Activated B cell treated with CpG ODN at 0.5 μM for 24 hours (primary cell): Measurements from ENCODE around the gene LTBR. TPM values are rescaled to one million over a fixed set of nuclear protein-coding genes. Genes with fewer than 3 reads are reported as not detected.

Source experiments
- ATAC-seq: fragments of 200-7000 bp; cut with Tn5 transposase; one replicate; pipeline ENCODE4 v1.10.0; 2021; ENCODE audit warnings: low read depth, mild to moderate bottlenecking, moderate library complexity
- CTCF ChIA-PET: fragments of 350-600 bp; sonication (Branson Sonifier 250); formaldehyde crosslinking; loops from one replicate; lab custom pipeline; 2021; ENCODE audit warnings: antibody characterized with exemption; lab: Charles Lee
- POLR2A ChIA-PET: fragments of 350-600 bp; sonication (Branson Sonifier 250); formaldehyde crosslinking; loops from one replicate; lab custom pipeline; 2021; ENCODE audit warnings: antibody characterized with exemption; lab: Charles Lee
- DNase-seq: peaks from one replicate; pipeline ENCODE4 v3.0.0; 2022
- H3K27ac Mint-ChIP-seq: one replicate; pipeline ENCODE4 v1.8.0; 2020; ENCODE audit warnings: mixed read lengths
- H3K27me3 Mint-ChIP-seq: one replicate; pipeline ENCODE4 v1.8.0; 2021; ENCODE audit warnings: mixed read lengths
- H3K36me3 Mint-ChIP-seq: one replicate; pipeline ENCODE4 v1.8.0; 2021; ENCODE audit warnings: low read depth, mixed read lengths
- H3K4me1 Mint-ChIP-seq: one replicate; pipeline ENCODE4 v1.8.0; 2021; ENCODE audit warnings: mixed read lengths
- H3K4me3 Mint-ChIP-seq: one replicate; pipeline ENCODE4 v1.8.0; 2020; ENCODE audit warnings: mild to moderate bottlenecking, mixed read lengths
- H3K9me3 Mint-ChIP-seq: one replicate; pipeline ENCODE4 v1.8.0; 2020; ENCODE audit warnings: mixed read lengths
- CTCF ChIP-seq: fragments of 200-600 bp; IDR thresholded peaks from one replicate; pipeline ENCODE4 v1.8.0; 2022; ENCODE audit warnings: antibody characterized with exemption, mild to moderate bottlenecking
- intact Hi-C: fragments of 100-400 bp; cut with micrococcal nuclease; formaldehyde crosslinking; loops from one replicate; pipeline ENCODE4 v1.15.1; 2024
- total RNA-seq: library from RNA; stranded (reverse); gene quantifications from 2 replicates; pipeline ENCODE4 v1.2.3, GENCODE V29; 2022

Gene LTBR
- total RNA-seq, 1 donor from 2014 or later: 0.33 TPM

- Mint-ChIP-seq H3K4me1 (peaks cover 10% of the 10 kb centered on the region), H3K27me3 (peaks cover 38% of the 10 kb centered on the region), H3K4me3 (no peak overlapping the region), H3K36me3 (no peaks in the 10 kb centered on the region), H3K9me3 (no peaks in the 10 kb centered on the region), H3K27ac (no peak overlapping the region)
- DNase-seq (no peak), ATAC-seq (no peak)
- TF ChIP-seq CTCF: no peak
- intact Hi-C loops: loop anchor here (5.0 kb wide), 1 partner anchor 37 kb away; the partner anchor contains the start of gene SCNN1A
- POLR2A ChIA-PET: no interaction called here
- CTCF ChIA-PET: no interaction called here
Measured at GRCh38 chr12:6340032-6340638, 43.8 kb upstream of the LTBR start.

- peaks cover 15% of the 10 kb centered on the region for H3K4me1 Mint-ChIP-seq
- ChIA-PET POLR2A (no interaction called here), CTCF (no interaction called here)
- intact Hi-C loops: loop anchor here (5.0 kb wide), 1 partner anchor 36 kb away; the partner anchor contains the start of gene SCNN1A
- no peak overlapping the region for H3K27ac Mint-ChIP-seq
- peaks cover 40% of the 10 kb centered on the region for H3K27me3 Mint-ChIP-seq
- no peaks in the 10 kb centered on the region for H3K36me3 Mint-ChIP-seq
- H3K9me3 Mint-ChIP-seq: no peaks in the 10 kb centered on the region
- DNase-seq (no peak), ATAC-seq (no peak)
- no peak overlapping the region for H3K4me3 Mint-ChIP-seq
- TF ChIP-seq CTCF: no peak
Measured at GRCh38 chr12:6340745-6341416, 43.1 kb upstream of the LTBR start.

DNA sequence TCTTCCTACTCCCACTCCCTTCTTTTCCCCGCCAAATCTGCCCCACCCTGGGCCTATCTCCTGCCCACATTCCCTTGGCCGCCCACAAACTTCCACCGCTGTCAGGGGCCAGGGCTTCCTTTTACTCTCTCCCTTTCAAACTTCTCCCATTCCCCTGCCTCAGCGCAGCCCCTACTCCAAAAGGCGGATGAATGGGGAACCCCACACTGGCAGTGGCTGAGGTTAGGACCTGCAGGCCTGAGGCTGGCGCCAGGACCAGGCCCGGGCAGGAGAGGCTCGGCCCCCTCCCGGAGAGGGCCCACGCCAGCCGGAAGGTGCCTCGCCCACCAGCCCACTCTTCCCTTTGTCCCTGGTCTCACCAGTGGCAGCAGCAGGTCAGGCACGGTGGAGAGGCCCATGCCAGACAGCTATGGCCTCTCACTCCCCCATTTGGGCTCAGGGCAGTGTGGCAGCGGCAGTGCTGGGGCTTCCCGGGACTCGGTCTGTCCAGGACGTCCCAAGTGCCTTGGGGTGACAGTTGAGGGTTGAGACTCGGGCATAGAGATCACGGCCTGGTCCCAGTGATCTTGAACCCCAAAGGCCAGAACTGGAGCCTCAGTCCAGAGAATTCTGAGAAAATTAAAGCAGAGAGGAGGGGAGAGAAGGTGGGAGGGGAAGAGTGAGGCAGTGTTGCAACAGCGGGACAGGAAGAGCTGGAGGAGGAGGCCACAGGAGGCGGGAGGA, 42.4 kb upstream of the LTBR start, which contains the start of gene TNFRSF1A:
TSS of gene TNFRSF1A (minus strand) at position 660 of the 723 bp plus-strand sequence. CDS start at position 398, 262 bp downstream.
- Mint-ChIP-seq H3K9me3 (no peaks in the 10 kb centered on the region), H3K4me1 (peaks cover 15% of the 10 kb centered on the region), H3K27ac (peak within 1 kb of the TSS; percentile 51), H3K36me3 (no peaks in the 10 kb centered on the region), H3K27me3 (peaks cover 43% of the 10 kb centered on the region), H3K4me3 (no peak within 1 kb of the TSS)
- DNase-seq (no peak), ATAC-seq (no peak)
- TF ChIP-seq CTCF: no peak
- POLR2A ChIA-PET: no interaction called here
- intact Hi-C loops: loop anchor here (5.0 kb wide), 1 partner anchor 36 kb away; the partner anchor contains the start of gene SCNN1A
- CTCF ChIA-PET: no interaction called here

DNA sequence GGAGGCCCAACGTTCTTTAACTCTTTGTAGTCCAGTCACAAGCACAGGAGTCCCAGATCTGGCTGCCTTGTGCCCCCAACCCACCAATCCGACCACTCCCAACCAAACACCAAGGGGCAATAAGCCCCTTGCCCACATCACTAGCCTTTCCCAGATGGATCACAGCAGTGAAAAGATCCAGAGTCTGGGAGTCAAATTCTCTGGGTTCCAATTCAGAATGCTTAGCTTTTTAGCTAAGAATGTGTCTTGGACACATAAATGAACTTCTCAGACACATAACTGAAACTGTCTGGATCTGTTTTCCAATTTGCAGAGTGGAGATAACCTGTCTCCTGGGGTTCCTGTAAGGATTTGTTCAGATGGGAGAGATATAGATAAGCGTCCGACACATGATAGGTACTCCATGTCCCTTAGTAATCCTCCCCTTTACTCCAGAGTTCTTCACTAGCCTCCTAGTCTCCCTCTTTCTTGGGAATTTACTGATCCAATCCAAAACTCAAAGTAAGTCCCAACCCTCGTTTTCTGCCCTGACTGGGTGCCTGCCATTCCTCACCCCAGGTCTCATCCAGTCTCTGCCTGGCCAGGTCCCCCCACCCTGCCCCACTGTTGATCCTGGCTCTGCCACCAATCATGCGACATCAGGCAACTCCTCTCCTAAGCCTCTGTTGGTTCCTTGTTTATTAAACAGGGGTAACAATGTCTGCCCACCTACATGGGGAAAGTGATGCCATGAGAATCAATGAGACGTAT, 41.6 kb upstream of the LTBR start:
- Mint-ChIP-seq H3K27me3 (peaks cover 47% of the 10 kb centered on the region), H3K36me3 (no peaks in the 10 kb centered on the region), H3K4me1 (peaks cover 15% of the 10 kb centered on the region), H3K4me3 (no peak overlapping the region), H3K9me3 (peaks cover 4% of the 10 kb centered on the region), H3K27ac (peak overlapping the region; percentile 51)
- no peak for TF ChIP-seq CTCF
- ATAC-seq (no peak), DNase-seq (no peak)
- ChIA-PET POLR2A (no interaction called here), CTCF (no interaction called here)
- intact Hi-C loops: loop anchor here (5.0 kb wide), 1 partner anchor 35 kb away; the partner anchor contains the start of gene SCNN1A
